Right cardiac atrium (tissue), 5 donors: ENCODE data around the gene RGS11. TPM values are rescaled to one million over a fixed set of nuclear protein-coding genes. Genes with fewer than 3 reads are reported as not detected.

Experiments
- ATAC-seq, 2 donors: fragments of 200-7000 bp; cut with Tn5 transposase; one replicate each; pipeline versions ENCODE4 v1.8.0 to v1.9.1; 2020; ENCODE audit warnings: moderate library complexity in 2 of 2, mild to moderate bottlenecking in 1 of 2
- DNase-seq, 3 donors: peaks; one replicate each; pipeline ENCODE4 v3.0.0-alpha.2; 2020
- H3K27ac ChIP-seq: one replicate; pipeline ENCODE4 v1.5.1; 2013; ENCODE audit warnings: mild to moderate bottlenecking, low read length, control low read depth, moderate library complexity
- H3K27me3 ChIP-seq: one replicate; pipeline ENCODE4 v1.6.1; 2013; ENCODE audit not compliant: control insufficient read depth, insufficient read depth
- H3K4me1 ChIP-seq: one replicate; pipeline ENCODE4 v1.6.1; 2013; ENCODE audit warnings: low read length; ENCODE audit not compliant: control insufficient read depth, insufficient read depth
- H3K4me3 ChIP-seq: one replicate; pipeline ENCODE4 v1.5.1; 2013; ENCODE audit warnings: low read length, control low read depth
- H3K9me3 ChIP-seq: one replicate; pipeline ENCODE4 v1.6.1; 2013; ENCODE audit warnings: low read length; ENCODE audit not compliant: control insufficient read depth
- WGBS: extraction: QIAGEN DNeasy Blood & Tissue Kit; methylation state at CpG from one replicate; pipeline ENCODE4 v1.1.7; 2013; 5-methylcytosine and 5-hydroxymethylcytosine counted together
- intact Hi-C, 4 donors: fragments of 100-400 bp; cut with DNase I; formaldehyde crosslinking; loops; one replicate each; pipeline versions ENCODE4 v1.11.0 to v1.14.0; 2022 to 2023
- polyA plus RNA-seq: library from polyadenylated mRNA; stranded (reverse); fragments of 200-250 nt; gene quantifications from one replicate; pipeline ENCODE4 v1.2.3, GENCODE V29; 2013
- total RNA-seq, 4 donors: library from RNA; stranded (reverse); fragmentation: NEBNext Ultra II Directional; extraction: Animal tissue kit (Norgen Biotek cat#: 25700); gene quantifications; one replicate each; pipeline ENCODE4 v1.2.1, GENCODE V29; 2021
- donor health status: healthy with polysubstance abuse.
- donor health status: DM: no; HTN: yes; CAD: no.
- donor health status: DM: no; HTN: no; CAD: no.
- donor health status: DM: no; HTN: yes; CAD: no; lungs with severe emphysema.
- donor health status: DM: yes; HTN: yes; CAD: no.

The RGS11 gene
- total and polyA plus RNA-seq, 5 donors, result 11.6 to 23.8 (median 15.5) TPM

DNA sequence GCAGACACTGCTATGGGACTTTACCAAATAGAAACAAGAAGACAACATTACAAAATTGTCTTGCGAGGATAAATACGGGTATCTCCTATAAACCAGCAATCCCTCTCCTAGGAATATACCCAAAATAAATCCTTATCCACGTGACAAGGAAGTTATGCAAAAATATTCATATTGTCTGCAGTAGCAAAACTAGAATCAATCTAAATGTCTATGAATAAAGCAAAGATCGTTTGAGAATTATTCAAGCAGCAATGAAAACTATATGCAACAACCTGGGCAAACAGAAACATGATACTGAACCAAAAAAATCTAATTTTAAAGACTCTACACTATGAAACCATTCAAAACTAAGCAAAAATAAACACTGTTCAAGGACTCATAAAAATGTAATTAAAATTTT is 55.7 kb downstream of the RGS11 start:
- no peak for DNase-seq
- Histone ChIP-seq H3K27ac (no peak overlapping the region), H3K4me1 (no peaks in the 10 kb centered on the region), H3K4me3 (no peak overlapping the region), H3K27me3 (no peaks in the 10 kb centered on the region), H3K9me3 (no peaks in the 10 kb centered on the region)
- WGBS, result 71% methylated on average over 4 of the region's 4 CpGs
- no peak for ATAC-seq
- intact Hi-C loops, result no loop called here

Other genes with a start within 250 kb of the RGS11 start
- gene POLR3K, start 222.3 kb downstream of the RGS11 start, total RNA-seq, result 10 to 100 TPM in 3 of 4 donors, 1 to 10 TPM in 1; 9.8 to 13.4 (median 11.6) TPM
- gene POLR3K, start 222.3 kb downstream of the RGS11 start, polyA plus RNA-seq, result 11.2 TPM
- gene SNRNP25, start 222.1 kb downstream of the RGS11 start, total RNA-seq, result 10 to 100 TPM; 54.8 to 71.4 (median 62.3) TPM
- gene SNRNP25, start 222.1 kb downstream of the RGS11 start, polyA plus RNA-seq, result 108 TPM
- gene RHBDF1, start 203.3 kb downstream of the RGS11 start, total RNA-seq, result 10 to 100 TPM; 20.4 to 26.7 (median 24.2) TPM
- gene RHBDF1, start 203.3 kb downstream of the RGS11 start, polyA plus RNA-seq, result 29.6 TPM
- gene MPG, start 197.7 kb downstream of the RGS11 start, total RNA-seq, result 10 to 100 TPM; 31.8 to 39.3 (median 37.9) TPM
- 56.8 TPM for gene MPG, start 197.7 kb downstream of the RGS11 start, polyA plus RNA-seq
- 10 to 100 TPM; 19.9 to 25.6 (median 22.7) TPM for gene NPRL3, start 137.3 kb downstream of the RGS11 start, total RNA-seq
- gene NPRL3, start 137.3 kb downstream of the RGS11 start, polyA plus RNA-seq, result 17.9 TPM
- gene HBZ, start 123.3 kb downstream of the RGS11 start, total RNA-seq, result not detected
- gene HBZ, start 123.3 kb downstream of the RGS11 start, polyA plus RNA-seq, result not detected
- gene HBM, start 110.0 kb downstream of the RGS11 start, total RNA-seq, result not detected
- gene HBM, start 110.0 kb downstream of the RGS11 start, polyA plus RNA-seq, result not detected
- 100 to 1,000 TPM in 1 of 4 donors, 10 to 100 TPM in 3; 38.4 to 111 (median 51.4) TPM for gene HBA2, start 103.1 kb downstream of the RGS11 start, total RNA-seq
- gene HBA2, start 103.1 kb downstream of the RGS11 start, polyA plus RNA-seq, result 5.2 TPM
- gene HBA1, start 99.3 kb downstream of the RGS11 start, total RNA-seq, result 100 to 1,000 TPM in 1 of 4 donors, 10 to 100 TPM in 3; 38.3 to 130 (median 70.9) TPM
- gene HBA1, start 99.3 kb downstream of the RGS11 start, polyA plus RNA-seq, result 4.8 TPM
- not detected for gene HBQ1, start 95.5 kb downstream of the RGS11 start, total RNA-seq
- not detected for gene HBQ1, start 95.5 kb downstream of the RGS11 start, polyA plus RNA-seq
- gene LUC7L, start 46.5 kb downstream of the RGS11 start, total RNA-seq, result 10 to 100 TPM; 28.1 to 32.0 (median 30.2) TPM
- 32.1 TPM for gene LUC7L, start 46.5 kb downstream of the RGS11 start, polyA plus RNA-seq
- 100 to 1,000 TPM; 131 to 145 (median 139) TPM for gene FAM234A, start 41.1 kb downstream of the RGS11 start, total RNA-seq
- gene FAM234A, start 41.1 kb downstream of the RGS11 start, polyA plus RNA-seq, result 171 TPM
- gene ARHGDIG, start 4.6 kb upstream of the RGS11 start, total RNA-seq, result 10 to 100 TPM in 1 of 4 donors, 1 to 10 TPM in 3; 3.5 to 11.3 (median 4.9) TPM
- 7.7 TPM for gene ARHGDIG, start 4.6 kb upstream of the RGS11 start, polyA plus RNA-seq
- gene PDIA2, start 7.2 kb upstream of the RGS11 start, total RNA-seq, result 10 to 100 TPM in 1 of 4 donors, 1 to 10 TPM in 3; 2.1 to 10.0 (median 2.3) TPM
- 0.91 TPM for gene PDIA2, start 7.2 kb upstream of the RGS11 start, polyA plus RNA-seq
- 10 to 100 TPM in 3 of 4 donors, 1 to 10 TPM in 1; 8.4 to 12.2 (median 10.6) TPM for gene AXIN1, start 76.8 kb upstream of the RGS11 start, total RNA-seq
- 10.2 TPM for gene AXIN1, start 76.8 kb upstream of the RGS11 start, polyA plus RNA-seq
- gene MRPL28, start 94.6 kb upstream of the RGS11 start, total RNA-seq, result 10 to 100 TPM; 63.9 to 74.9 (median 69.3) TPM
- gene MRPL28, start 94.6 kb upstream of the RGS11 start, polyA plus RNA-seq, result 130 TPM
- gene PGAP6, start 106.0 kb upstream of the RGS11 start, total RNA-seq, result 10 to 100 TPM; 28.0 to 39.5 (median 34.8) TPM
- 33.2 TPM for gene PGAP6, start 106.0 kb upstream of the RGS11 start, polyA plus RNA-seq
- 10 to 100 TPM; 49.7 to 86.4 (median 66.0) TPM for gene NME4, start 121.3 kb upstream of the RGS11 start, total RNA-seq
- 73.1 TPM for gene NME4, start 121.3 kb upstream of the RGS11 start, polyA plus RNA-seq
- gene DECR2, start 125.9 kb upstream of the RGS11 start, total RNA-seq, result 10 to 100 TPM in 3 of 4 donors, 1 to 10 TPM in 1; 8.6 to 14.6 (median 13.3) TPM
- gene DECR2, start 125.9 kb upstream of the RGS11 start, polyA plus RNA-seq, result 14.3 TPM
- 10 to 100 TPM; 32.2 to 44.6 (median 38.4) TPM for gene RAB11FIP3, start 149.7 kb upstream of the RGS11 start, total RNA-seq
- gene RAB11FIP3, start 149.7 kb upstream of the RGS11 start, polyA plus RNA-seq, result 25.1 TPM